Subcutaneous abdominal adipose tissue (tissue), 5 donors: ENCODE data around the gene TRRAP.
A peak's percentile ranks its signal among the peaks of the same experiment; 100 is the strongest.

Experiments
- H3K27ac ChIP-seq: one replicate; pipeline ENCODE4 v1.7.0; 2013; ENCODE audit warnings: low read depth, mild to moderate bottlenecking, inconsistent platforms, low read length, moderate library complexity
- H3K27me3 ChIP-seq, 5 donors: one replicate each; pipeline ENCODE4 v1.7.0; 2013; ENCODE audit warnings: low read length in 5 of 5, inconsistent platforms in 1 of 5; ENCODE audit not compliant: control insufficient read depth in 5 of 5, insufficient read depth in 4 of 5
- H3K36me3 ChIP-seq, 5 donors: one replicate each; pipeline ENCODE4 v1.7.0; 2013; ENCODE audit warnings: low read length in 5 of 5; ENCODE audit not compliant: control insufficient read depth in 5 of 5, insufficient read depth in 5 of 5
- H3K4me1 ChIP-seq, 5 donors: one replicate each; pipeline ENCODE4 v1.7.0; 2013; ENCODE audit warnings: low read length in 5 of 5, mild to moderate bottlenecking in 3 of 5, moderate library complexity in 1 of 5; ENCODE audit not compliant: control insufficient read depth in 5 of 5, insufficient read depth in 5 of 5
- H3K4me3 ChIP-seq, 5 donors: one replicate each; pipeline ENCODE4 v1.7.0; 2013; ENCODE audit warnings: low read length in 5 of 5, low read depth in 1 of 5
- H3K9ac ChIP-seq, 5 donors: one replicate each; pipeline ENCODE4 v1.7.0; 2013; ENCODE audit warnings: low read length in 5 of 5, mild to moderate bottlenecking in 4 of 5, moderate library complexity in 3 of 5
- H3K9me3 ChIP-seq, 5 donors: one replicate each; pipeline ENCODE4 v1.7.0; 2013; ENCODE audit warnings: low read length in 5 of 5; ENCODE audit not compliant: control insufficient read depth in 5 of 5
- donor health status: healthy.
- donor health status: healthy.
- donor health status: healthy.
- donor health status: healthy.
- donor health status: healthy.

The TRRAP gene

GRCh38 chr7:98864731-98865453 is 13.4 kb upstream of the TRRAP start:
- H3K4me3 ChIP-seq = no peak overlapping the region
- peaks cover 5 to 15% (median 10%) of the 10 kb centered on the region in 5 donors for H3K27me3 ChIP-seq

GRCh38 chr7:98866351-98866750 is 12.0 kb upstream of the TRRAP start:
- Histone ChIP-seq H3K27me3 (peaks cover 11 to 23% (median 16%) of the 10 kb centered on the region in 5 donors), H3K36me3 (no peaks in the 10 kb centered on the region), H3K9ac (no peak overlapping the region), H3K27ac (no peak overlapping the region), H3K9me3 (no peaks in the 10 kb centered on the region), H3K4me1 (peaks cover 0 to 15% (median 8%) of the 10 kb centered on the region in 5 donors), H3K4me3 (no peak overlapping the region)

More at GRCh38 chr7:98864731-98865453, 13.4 kb upstream of the TRRAP start:
- H3K27ac ChIP-seq = no peak overlapping the region
- H3K36me3 ChIP-seq = no peaks in the 10 kb centered on the region
- H3K9ac ChIP-seq = no peak overlapping the region
- H3K9me3 ChIP-seq = no peaks in the 10 kb centered on the region
- H3K4me1 ChIP-seq = peaks cover 0 to 8% (median 5%) of the 10 kb centered on the region in 5 donors

- Histone ChIP-seq H3K27ac (no peak overlapping the region), H3K36me3 (no peaks in the 10 kb centered on the region), H3K4me1 (peaks cover 0 to 15% (median 8%) of the 10 kb centered on the region in 5 donors), H3K9me3 (no peaks in the 10 kb centered on the region), H3K27me3 (peaks cover 13 to 24% (median 16%) of the 10 kb centered on the region in 5 donors), H3K4me3 (no peak overlapping the region), H3K9ac (no peak overlapping the region)
Observed at GRCh38 chr7:98866765-98867164, 11.6 kb upstream of the TRRAP start.

- H3K27ac ChIP-seq = no peak overlapping the region
- H3K9me3 ChIP-seq = no peaks in the 10 kb centered on the region
- no peaks in the 10 kb centered on the region for H3K36me3 ChIP-seq
- no peak overlapping the region for H3K9ac ChIP-seq
- peaks cover 0 to 15% (median 8%) of the 10 kb centered on the region in 5 donors for H3K4me1 ChIP-seq
- H3K4me3 ChIP-seq = no peak overlapping the region
- H3K27me3 ChIP-seq = peaks cover 13 to 24% (median 16%) of the 10 kb centered on the region in 5 donors
Observed at GRCh38 chr7:98868450-98868849, 9.9 kb upstream of the TRRAP start.

- Histone ChIP-seq H3K9ac (no peak overlapping the region), H3K36me3 (no peaks in the 10 kb centered on the region), H3K27me3 (peaks cover 13 to 24% (median 16%) of the 10 kb centered on the region in 5 donors), H3K4me3 (peak overlapping the region in 1 of 5 donors; percentile 45), H3K27ac (no peak overlapping the region), H3K9me3 (no peaks in the 10 kb centered on the region), H3K4me1 (peaks cover 0 to 15% (median 8%) of the 10 kb centered on the region in 5 donors)
Observed at GRCh38 chr7:98869027-98869596, 9.2 kb upstream of the TRRAP start.

- peaks cover 0 to 15% (median 8%) of the 10 kb centered on the region in 5 donors for H3K4me1 ChIP-seq
- no peak within 1 kb of the TSS for H3K27ac ChIP-seq
- peaks cover 13 to 24% (median 16%) of the 10 kb centered on the region in 5 donors for H3K27me3 ChIP-seq
- no peaks in the 10 kb centered on the region for H3K9me3 ChIP-seq
- H3K4me3 ChIP-seq = peak within 1 kb of the TSS in 2 of 5 donors; percentile 22 to 45
- no peak within 1 kb of the TSS for H3K9ac ChIP-seq
- H3K36me3 ChIP-seq = no peaks in the 10 kb centered on the region
Observed at GRCh38 chr7:98869597-98870120, 8.7 kb upstream of the TRRAP start, which contains the start of gene TMEM130. TSS of gene TMEM130 (minus strand) at chr7:98870014. CDS start at chr7:98869861, 153 bp downstream.

- Histone ChIP-seq H3K9me3 (no peaks in the 10 kb centered on the region), H3K4me1 (peaks cover 0 to 15% (median 8%) of the 10 kb centered on the region in 5 donors), H3K36me3 (no peaks in the 10 kb centered on the region), H3K9ac (no peak overlapping the region), H3K27me3 (peaks cover 13 to 24% (median 16%) of the 10 kb centered on the region in 5 donors), H3K27ac (no peak overlapping the region), H3K4me3 (peak overlapping the region in 2 of 5 donors; percentile 22 to 45)
Observed at GRCh38 chr7:98870121-98870651, 8.1 kb upstream of the TRRAP start.

GRCh38 chr7:98870807-98871491 is 7.4 kb upstream of the TRRAP start:
- H3K27ac ChIP-seq = no peak overlapping the region
- peaks cover 0 to 15% (median 8%) of the 10 kb centered on the region in 5 donors for H3K4me1 ChIP-seq
- H3K9me3 ChIP-seq = no peaks in the 10 kb centered on the region
- no peaks in the 10 kb centered on the region for H3K36me3 ChIP-seq
- no peak overlapping the region for H3K9ac ChIP-seq
- H3K27me3 ChIP-seq = peaks cover 13 to 24% (median 16%) of the 10 kb centered on the region in 5 donors
- H3K4me3 ChIP-seq = no peak overlapping the region

GRCh38 chr7:98872328-98872924 is 5.9 kb upstream of the TRRAP start:
- no peak overlapping the region for H3K27ac ChIP-seq
- H3K9me3 ChIP-seq = no peaks in the 10 kb centered on the region
- H3K4me1 ChIP-seq = peaks cover 0 to 15% (median 8%) of the 10 kb centered on the region in 5 donors
- H3K27me3 ChIP-seq = peaks cover 13 to 24% (median 16%) of the 10 kb centered on the region in 5 donors
- H3K4me3 ChIP-seq = no peak overlapping the region
- no peaks in the 10 kb centered on the region for H3K36me3 ChIP-seq
- H3K9ac ChIP-seq = no peak overlapping the region
